ENCODE data around the gene SZRD1.

SZRD1 gene

GRCh38 chr1:16367258-16367967 lies 371 bp downstream of the SZRD1 start:
- DNase-seq (ENCODE audit: low read depth) = peak; percentile 72

- no peak for DNase-seq (ENCODE audit: low read depth)
Observed at GRCh38 chr1:16367968-16368890, 1.2 kb downstream of the SZRD1 start.

GRCh38 chr1:16369821-16370220 lies 2.8 kb downstream of the SZRD1 start:
- no peak for DNase-seq (ENCODE audit: low read depth)

GRCh38 chr1:16371725-16372124 lies 4.7 kb downstream of the SZRD1 start:
- no peak for DNase-seq (ENCODE audit: low read depth)

- no peak for DNase-seq (ENCODE audit: low read depth)
Observed at GRCh38 chr1:16372535-16373285, 5.7 kb downstream of the SZRD1 start.

GRCh38 chr1:16374266-16374665 lies 7.2 kb downstream of the SZRD1 start:
- DNase-seq (ENCODE audit: low read depth) = no peak

- DNase-seq (ENCODE audit: low read depth) = no peak
Observed at GRCh38 chr1:16375521-16376340, 8.7 kb downstream of the SZRD1 start.

GRCh38 chr1:16376971-16377370 lies 9.9 kb downstream of the SZRD1 start:
- no peak for DNase-seq (ENCODE audit: low read depth)

GRCh38 chr1:16378443-16378842 lies 11.4 kb downstream of the SZRD1 start:
- DNase-seq (ENCODE audit: low read depth) = no peak

GRCh38 chr1:16380868-16381267 lies 13.8 kb downstream of the SZRD1 start:
- DNase-seq (ENCODE audit: low read depth) = no peak

GRCh38 chr1:16383888-16384287 lies 16.8 kb downstream of the SZRD1 start:
- no peak for DNase-seq (ENCODE audit: low read depth)

- no peak for DNase-seq (ENCODE audit: low read depth)
Observed at GRCh38 chr1:16385659-16386453, 18.8 kb downstream of the SZRD1 start.

GRCh38 chr1:16386454-16387113 lies 19.5 kb downstream of the SZRD1 start:
- DNase-seq (ENCODE audit: low read depth) = no peak

- no peak for DNase-seq (ENCODE audit: low read depth)
Observed at GRCh38 chr1:16387201-16388188, 20.5 kb downstream of the SZRD1 start.

- DNase-seq (ENCODE audit: low read depth) = no peak
Observed at GRCh38 chr1:16391411-16391810, 24.4 kb downstream of the SZRD1 start.

GRCh38 chr1:16392740-16393569 lies 25.9 kb downstream of the SZRD1 start:
- no peak for DNase-seq (ENCODE audit: low read depth)

GRCh38 chr1:16393570-16394521 lies 26.8 kb downstream of the SZRD1 start:
- no peak for DNase-seq (ENCODE audit: low read depth)

All from CMK (cell line).